ENCODE measurements around the gene PRM3.

The PRM3 gene

DNA sequence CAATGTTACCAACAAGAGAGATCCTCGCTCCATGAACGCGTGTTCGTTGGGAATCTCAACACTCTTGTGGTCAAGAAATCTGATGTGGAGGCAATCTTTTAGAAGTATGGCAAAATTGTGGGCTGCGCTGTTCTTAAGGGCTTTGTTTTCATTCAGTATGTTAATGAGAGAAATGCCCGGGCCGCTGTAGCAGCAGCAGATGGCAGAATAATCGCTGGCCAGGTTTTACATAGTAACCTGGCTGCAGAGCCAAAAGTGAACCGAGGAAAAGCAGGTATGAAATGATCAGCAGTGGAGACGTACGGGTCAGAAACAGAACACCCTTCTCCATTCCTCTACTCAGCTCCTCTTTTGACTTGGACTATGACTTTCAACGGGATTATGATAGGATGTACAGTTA is 30.8 kb downstream of the PRM3 start:
- no peak for DNase-seq (ENCODE audit: low spot score)

DNA sequence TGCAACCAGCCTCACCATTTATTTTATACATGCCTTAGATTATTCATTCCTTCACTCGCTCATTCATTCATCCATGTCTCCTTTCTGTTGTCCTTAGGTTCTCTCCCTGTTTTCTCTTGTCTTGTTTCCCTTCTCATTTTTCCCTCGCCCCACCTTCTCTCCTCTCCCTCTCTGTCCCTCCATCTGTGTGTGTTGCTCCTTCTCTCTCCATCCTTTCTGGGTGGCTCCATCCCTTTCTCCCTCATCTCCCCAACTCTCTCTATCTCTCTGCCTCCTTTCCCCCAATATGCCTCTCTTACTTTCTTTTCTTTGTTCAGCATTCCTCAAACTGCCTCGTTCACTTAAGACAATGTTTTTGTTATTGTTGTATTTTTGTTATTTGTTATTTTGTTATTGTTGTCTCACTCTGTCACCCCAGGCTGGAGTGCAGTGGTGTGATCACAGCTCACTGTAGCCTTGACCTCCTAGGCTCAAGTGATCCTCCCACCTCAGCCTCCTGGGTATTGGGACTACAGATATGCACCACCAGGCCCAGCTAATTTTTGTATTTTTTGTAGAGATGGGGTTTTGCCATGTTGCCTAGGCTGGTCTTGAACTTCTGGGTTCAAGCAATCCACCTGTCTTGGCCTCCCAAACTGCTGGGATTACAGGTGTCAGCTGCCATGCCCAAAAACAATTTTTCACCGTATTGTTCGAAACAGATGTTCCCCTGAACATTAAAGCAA is 31.8 kb downstream of the PRM3 start:
- DNase-seq (ENCODE audit: low spot score): no peak

DNA sequence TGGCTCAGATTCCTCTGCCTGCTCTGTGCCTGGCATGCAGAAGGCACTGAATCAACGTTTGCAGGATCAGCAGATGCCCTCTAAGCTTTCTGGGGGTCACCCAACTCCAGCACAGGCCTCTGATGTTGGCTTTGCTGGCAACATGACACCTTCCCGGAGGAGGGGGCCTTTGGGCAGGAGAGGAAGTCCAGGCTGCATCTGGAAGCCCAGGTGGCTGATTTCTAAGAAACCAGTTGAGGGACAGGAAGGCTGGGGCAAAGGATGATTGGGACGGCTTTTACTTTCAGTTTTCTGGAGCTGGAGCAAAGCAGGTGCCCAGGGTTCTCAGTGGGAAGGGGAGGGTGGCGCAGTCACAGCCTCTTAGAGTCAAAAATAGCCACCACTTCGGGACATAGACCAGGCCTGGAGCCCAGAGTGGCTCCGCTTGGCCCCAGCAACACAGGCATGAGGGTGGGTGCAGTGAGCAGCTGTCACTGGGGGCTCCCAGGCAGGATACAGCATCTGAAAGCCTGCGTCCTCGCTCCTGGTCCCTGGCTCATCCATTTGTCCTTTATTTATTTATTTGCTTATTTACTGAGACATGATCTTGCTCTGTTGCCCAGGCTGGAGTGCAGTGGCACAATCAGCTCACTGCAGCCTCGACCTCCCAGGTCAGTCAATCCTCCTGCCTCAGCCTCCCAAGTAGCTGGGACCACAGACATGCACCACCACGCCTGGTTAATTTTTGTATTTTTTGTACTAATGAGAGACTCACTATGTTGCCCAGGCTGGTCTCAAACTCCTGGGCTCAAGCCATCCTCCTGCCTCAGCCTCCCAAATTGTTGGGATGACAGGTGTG is 32.6 kb downstream of the PRM3 start:
- DNase-seq (ENCODE audit: low spot score): no peak

DNA sequence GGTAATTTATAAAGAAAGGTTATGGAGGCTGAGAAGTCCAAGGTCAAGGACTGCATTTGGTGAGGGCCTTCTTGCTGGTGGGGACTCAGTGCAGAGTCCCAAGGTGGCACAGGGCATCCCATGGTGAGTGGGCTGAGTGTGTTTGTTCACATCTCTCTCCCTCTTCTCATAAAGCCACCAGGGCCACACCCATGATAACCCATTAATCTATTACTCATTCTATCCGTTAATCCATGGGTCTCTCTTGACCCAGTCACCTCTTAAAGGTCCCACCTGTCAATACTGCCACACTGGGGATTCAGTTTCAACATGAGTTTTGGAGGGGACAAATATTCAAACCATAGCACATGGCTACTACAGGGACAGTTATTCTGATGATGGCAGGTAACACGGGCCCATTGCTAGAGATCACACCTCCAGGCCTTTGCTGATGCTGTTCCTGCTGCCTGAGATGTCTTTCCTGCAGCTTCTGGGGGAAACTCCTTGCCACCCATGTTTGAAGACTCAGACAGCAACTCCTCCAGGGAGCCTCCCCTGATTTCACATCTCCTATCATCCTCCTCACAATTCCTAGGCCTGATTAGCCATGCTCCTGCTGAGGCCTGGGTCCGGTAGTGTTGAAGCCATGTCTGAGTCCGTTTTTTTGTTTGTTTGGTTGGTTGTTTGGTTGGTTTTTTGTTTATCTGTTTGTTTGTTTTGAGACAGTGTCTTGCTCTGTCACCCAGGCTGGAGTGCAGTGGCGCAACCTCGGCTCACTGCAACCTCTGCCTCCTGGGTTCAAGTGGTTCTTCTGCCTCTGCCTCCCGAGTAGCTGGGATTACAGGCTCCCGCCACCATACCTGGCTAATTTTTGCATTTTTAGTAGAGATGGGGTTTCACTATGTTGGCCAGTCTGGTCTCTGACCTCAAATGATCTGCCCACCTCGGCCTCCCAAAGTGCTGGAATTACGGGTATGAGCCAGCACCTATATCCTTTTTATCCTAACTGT is 33.5 kb downstream of the PRM3 start:
- DNase-seq (ENCODE audit: low spot score): no peak

DNA sequence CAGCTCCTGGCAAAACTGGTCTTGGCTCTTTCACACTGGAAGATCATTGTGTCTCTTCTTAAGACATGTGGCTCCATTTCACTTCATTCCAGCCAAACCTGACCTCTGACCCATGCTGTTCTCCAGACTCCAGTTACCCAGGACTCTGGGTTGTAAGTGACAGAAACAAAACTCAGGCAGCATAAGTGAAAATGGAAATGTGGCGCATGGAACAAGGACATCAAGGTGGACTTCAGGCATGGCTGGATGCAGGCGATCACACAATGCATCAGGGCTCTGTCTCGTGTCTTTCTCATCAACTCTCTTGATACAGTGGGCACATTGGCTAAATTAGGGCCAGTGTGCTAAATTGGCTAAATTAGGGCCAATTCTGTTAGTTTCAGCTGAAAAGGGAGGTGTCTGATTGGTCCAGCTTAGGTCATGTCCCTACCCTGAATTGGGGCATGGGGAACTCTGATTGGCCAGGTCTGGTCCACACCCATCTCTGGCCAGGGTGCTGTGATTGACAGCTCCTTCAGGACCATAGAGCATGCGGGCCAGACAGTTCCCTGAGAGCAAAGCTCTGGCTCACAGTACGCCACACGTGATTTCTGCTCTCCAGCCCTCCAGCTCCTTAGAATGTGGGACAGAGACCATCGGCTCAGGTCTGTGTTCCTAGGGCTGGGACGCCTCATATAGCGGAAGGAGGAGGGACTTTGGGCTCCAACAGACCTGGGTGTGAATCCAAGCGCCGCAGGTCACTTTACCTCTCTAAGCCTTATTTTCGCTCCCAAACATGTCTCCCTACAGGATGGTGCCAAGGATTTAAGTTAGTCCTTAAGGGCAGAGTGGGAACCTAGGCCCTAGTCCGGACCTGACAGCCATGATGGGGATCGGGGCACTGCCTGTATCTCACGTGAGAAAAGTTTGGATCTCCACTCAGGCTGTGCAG is 34.9 kb downstream of the PRM3 start:
- DNase-seq (ENCODE audit: low spot score): no peak

DNA sequence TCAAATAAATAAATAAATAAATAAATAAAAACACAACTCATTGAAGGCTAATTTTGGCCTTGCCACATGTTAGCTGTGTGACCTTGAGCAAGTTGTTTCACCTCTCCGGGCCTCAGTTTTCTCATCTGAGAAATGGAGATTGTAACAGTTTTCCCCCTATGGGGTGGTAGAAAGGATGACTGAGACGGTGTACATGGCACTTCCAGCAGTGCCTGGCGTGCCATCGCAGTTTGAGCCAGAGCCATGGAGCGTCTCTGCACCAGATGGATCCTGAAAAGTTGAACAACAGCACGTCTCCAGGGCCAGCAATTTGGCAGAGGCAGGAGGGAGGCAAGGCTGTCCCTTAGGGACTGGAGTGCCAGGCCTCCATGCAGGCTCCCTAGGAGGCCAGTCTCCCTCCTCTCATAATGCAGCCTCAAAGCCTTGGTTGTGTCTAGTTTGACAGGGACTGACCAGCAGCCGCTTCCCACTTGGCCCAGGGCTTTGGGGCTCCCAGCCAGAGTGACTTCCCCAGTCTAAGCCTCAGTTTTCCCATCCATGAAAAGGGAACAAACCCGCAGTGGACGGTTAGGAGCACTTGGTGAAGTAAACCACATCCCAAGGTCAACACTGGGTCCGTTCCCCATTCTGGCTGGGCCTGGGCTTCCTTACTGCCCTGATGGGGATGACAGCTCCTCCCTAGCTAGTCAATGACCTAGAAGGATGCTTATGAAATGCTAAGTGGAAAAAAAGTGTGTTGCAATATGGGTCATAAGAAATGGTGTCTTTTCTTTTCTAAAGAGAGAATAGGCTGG is 36.8 kb downstream of the PRM3 start:
- no peak for DNase-seq (ENCODE audit: low spot score)

DNA sequence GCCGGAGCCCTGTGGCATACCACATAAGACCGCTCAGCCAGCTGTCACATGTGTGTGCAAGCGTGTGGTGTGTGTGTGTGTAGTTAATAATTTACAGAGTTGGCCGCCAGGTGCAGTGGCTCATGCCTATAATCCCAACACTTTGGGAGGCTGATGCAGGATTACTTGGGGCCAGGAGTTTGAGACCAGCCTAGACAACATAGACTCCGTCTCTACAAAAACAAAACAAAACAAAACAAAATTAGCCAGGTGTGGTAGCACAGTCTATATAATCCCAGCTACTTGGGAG is 37.8 kb downstream of the PRM3 start:
- DNase-seq (ENCODE audit: low spot score): no peak

DNA sequence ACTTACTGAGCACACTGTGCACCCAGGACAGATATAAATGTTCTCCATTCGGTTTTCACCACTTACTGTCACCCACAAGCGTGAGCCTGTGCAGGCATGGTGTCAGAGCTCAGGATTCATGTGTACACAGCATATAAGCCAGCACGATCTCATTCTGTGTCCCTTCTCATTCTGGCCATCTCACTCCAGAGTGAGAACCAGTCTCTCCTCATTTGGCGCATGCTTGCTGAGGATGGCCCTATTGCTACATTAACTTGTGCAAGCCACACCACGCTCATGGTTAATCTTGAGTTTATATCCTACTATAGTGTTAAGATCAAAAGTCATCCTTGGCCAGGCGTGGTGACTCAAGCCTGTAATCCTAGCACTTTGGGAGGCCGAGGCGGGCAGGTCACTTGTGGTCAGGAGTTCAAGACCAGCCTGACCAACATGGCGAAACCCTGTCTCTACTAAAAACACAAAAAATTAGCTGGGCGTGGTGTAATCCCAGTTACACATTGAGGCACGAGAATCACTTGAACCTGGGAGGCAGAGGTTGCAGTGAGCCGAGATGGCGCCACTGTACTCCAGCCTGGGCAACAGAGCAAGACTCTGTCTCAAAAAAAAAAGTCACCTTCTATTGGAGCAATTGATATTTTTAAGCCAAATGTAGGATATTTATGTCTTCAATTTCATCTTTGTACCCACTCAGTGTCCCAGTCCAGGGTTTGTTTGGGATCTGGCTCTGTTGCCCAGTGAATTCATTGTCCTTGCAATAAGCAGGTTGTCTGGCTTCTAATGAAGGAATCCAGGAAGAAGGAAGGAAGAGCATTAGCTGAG is 38.3 kb downstream of the PRM3 start:
- DNase-seq (ENCODE audit: low spot score): no peak

DNA sequence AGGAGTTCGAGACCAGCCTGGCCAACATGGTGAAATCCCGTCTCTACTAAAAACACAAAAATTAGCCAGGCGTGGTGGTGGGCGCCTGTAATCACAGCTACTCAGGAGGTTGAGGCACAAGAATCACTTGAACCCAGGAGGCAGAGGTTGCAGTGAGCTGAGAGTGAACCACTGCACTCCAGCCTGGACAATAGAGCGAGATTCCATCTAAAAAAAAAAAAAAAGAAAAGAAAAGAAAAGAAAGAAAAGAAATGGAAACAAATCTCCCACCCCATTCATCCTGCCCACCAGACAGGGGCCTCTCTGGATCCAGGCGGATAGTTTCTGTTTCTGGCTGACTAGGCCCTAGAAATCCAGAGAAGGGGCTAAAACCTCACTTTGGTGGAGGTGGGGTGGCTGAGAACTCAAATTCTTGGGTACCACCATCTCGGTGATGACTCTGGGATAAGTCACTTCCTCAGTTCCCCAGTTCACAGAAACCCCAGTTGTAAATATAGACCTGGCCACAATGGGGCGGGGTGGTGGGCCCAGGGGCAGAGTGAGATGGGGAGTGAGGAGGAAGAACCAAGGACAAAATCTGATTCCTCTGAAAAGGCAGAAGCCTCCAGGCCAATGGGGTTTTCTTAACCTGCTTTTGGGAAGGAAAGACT is 39.6 kb downstream of the PRM3 start:
- no peak for DNase-seq (ENCODE audit: low spot score)

DNA sequence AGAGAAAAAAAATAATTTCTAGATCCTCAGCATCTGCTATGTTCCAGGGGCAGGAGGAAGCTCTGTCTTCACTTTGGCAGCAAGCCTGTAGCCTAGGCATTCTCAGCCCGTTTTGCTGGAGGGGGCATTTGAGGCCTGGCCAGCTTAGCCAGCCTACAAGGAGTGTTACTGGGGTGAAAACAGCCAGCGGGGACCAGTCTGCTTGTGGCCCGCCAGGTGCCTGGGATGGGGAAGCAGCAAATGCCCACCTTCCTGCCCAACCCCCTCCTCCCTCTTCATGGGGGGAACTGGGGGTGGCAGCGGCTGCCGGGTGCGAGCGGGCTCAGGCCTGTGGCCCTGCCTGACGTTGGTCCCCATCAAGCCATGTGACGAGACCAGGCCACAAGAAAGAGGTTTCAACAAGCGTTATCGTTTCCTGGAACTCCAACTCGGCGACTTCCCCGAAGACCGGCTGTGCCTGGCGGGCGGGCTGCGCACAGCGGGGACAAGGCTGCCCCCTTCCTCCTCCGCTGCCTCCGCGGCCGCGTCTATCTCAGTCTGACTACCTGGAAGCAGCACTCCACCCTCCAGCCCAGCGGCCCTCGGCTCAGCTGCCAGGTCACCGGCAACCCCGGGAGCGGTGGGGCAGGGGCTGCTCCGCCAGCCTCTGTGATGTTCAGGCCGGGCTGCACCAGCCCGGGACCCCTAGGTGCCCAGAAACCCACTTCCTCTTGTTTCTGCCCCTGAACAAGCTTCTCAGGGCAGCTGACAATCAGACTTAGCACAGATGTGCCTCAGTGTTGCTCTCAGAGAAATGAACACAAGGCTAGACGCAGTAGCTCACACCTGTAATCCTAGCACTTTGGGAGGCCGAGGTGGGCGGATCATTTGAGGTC is 40.3 kb downstream of the PRM3 start:
- no peak for DNase-seq (ENCODE audit: low spot score)

DNA sequence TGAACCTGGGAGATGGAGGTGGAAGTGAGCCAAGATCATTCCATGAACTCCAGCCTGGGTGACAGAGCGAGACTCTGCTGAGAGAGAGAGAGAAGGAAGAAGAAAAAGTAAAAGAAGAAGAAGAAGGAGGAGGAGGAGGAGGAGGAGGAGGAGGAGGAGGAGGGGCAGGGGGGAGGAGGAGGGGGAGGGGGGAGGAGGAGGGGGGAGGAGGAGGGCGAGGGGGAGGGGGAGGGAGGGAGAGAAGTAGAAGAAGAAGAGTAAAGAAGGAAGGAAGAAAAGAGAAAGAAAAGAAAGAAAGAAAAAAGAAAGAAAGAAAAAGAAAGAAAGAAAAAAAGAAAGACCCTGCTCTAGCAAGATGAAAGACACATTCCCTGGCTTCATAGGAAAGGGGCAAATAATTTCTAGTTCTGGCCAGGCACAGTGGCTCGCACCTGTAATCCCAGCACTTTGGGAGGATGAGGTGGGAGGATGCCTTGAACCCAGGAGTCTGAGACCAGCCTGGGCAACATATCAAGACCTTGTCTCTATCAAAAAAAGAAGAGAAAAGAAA is 41.1 kb downstream of the PRM3 start:
- no peak for DNase-seq (ENCODE audit: low spot score)

DNA sequence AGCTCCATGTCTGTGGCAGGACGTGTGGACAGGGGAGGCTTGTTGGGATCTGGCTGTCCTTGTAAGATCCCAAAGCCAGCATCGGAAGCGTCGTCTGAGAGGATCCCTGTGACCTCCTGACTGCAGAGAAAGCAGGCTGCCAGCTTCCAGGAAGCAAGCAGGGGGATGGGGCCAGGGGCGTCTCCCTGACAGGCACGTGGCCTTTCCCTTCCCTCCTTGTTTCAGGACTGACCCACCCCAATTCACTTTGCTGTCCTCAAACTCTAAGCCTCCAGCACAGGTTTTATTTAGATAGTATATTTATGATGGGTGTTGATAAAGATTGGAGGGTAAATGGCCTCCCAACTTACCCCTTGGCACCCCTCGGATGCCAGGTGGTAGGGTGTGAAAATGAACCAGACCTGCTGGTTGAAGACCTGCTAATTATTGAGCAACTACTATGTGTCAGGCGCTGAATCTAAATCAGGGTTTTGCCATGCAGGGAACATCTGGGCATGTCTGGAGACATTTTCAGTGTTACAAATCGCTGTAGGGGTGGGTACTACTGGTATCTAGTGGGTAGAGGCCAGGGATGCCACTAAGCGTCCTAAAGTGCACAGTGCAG is 42.0 kb downstream of the PRM3 start:
- no peak for DNase-seq (ENCODE audit: low spot score)

DNA sequence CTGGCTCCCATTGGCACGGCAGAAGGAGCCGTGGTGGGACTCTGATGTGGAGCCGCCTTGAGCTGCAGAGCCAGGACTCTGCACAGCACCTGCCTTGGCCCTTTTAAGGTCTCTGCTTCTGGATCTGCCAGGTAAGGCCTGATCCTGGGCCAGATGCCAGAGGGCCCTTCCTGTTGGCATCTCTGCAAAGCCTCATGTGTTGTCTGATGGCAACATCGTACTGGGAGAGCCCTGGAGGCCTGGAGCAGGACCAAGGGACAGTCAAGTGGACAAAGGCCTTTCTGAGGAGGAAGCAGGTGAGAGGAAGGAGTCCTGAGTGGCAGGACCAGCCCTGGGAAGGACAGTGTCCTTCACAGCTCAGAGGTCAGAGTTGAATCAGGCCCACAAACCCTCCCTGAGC is 43.5 kb downstream of the PRM3 start:
- no peak for DNase-seq (ENCODE audit: low spot score)

DNA sequence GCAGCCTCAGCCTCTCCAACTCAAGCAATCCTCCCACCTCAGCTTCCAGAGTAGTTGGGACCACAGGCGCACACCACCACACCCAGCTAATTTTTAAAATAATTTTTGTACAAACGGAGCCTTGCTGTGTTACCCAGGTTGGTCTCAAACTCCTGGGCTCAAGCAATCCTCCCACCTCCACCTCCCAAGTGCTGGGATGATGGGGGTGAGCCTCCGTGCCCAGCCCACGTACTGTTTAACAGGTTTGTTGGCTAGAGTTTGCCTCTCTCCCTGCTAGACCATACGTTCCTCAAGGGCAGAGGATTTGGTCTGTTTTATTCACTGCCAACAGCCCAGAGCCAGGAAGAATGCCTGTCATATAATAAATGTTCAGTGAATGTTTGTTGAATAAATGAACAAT is 44.0 kb downstream of the PRM3 start:
- DNase-seq (ENCODE audit: low spot score): no peak

DNA sequence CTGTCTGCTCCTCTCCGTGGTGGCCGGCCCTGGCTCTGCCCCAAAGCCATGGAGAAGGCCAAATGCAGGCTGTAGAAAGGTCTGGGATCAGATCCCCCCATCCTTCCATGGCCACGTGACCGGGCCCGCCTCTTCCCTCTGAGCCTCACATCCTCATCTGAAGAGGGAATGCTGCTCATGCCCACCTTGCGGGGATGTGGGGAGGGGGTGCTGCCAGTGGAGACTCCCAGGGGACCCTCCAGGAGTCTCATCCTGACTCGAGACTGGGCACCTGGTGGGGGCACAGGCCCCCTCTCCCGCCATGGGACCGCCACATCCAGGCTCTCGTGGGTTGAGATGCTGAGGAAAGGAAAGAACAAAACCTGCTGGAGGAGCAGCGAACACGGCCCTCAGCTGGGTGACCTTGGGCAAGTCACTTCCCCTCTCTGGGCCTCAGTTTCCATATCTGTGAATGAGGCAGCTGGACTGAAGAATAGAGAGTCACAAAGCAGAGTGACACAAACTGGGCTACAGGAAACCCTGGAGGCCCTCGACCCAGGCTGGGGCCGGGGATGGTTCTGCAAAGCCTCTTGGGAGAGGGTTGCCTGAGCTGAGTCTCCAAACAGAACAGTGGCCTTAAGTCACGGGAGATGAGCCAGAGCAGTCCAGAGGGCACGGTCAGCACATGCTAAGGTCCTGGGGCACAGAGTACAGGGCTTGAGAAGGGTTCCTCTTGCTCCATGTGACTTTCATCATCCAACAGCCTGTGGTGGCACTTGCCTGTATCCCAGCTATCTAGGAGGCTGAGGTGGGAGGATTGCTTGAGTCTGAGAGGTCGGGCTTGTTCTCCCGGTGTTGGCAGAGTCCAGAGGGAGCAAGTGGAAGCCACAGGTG is 47.5 kb downstream of the PRM3 start:
- DNase-seq (ENCODE audit: low spot score): no peak

DNA sequence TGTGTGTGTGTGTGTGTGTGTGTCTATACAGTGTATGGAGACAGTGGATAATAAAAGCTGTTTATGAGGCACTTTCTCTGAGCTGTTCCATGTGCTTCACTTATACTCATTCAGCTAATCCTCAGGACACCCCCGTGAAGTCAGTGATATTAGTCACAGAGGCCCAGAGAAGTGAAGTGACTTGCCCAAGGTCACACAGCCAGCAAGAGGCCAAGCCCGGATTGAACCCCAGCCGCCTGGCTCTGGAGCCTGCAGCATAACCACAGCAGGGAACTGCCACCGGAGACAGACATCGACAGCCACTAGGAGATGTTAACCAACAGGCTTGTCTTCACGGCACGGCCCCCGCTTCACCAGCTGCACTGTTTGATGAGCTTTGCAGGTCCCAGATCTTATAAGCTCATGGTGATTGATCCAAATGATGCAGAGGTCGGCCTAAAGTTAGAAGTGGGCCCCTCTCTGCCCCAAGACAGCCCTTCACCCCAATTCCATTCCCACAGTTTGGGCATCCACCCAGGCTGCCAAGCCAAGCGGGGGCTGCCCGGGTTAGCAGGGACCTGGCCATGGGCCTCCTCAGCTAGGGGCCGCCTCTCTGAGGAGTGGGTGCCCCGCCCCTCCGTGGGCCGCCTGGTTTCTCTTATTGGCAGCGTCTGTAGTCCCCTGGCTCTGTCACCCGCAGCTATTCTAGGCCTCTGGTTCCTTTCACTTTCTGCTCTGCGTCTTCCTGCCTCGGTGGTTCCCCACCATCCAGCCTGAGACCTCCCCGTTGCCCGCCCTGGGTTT is 48.3 kb downstream of the PRM3 start:
- DNase-seq (ENCODE audit: low spot score): peak; percentile 40

Data from AG08395 (cell line).